HFF-Myc (cell line): ENCODE results near the gene EEF2KMT.
"Not testable (repeated sequence)": the region's sequence is repeated elsewhere in the genome, so short reads cannot be mapped to it uniquely, and the experiment has no call there.

ENCODE experiments used
- DNase-seq: peaks from one replicate; pipeline ENCODE4 v3.0.0-alpha.2; 2011; ENCODE audit warnings: low read depth; ENCODE audit errors: extremely low read depth
- H3K4me3 ChIP-seq: replicated peaks from 2 replicates; pipeline ENCODE4 v1.5.1; 2011; ENCODE audit warnings: low read depth, mild to moderate bottlenecking, control low read depth, low read length
- TF ChIP-seq, protein P1 (sequence below): IDR thresholded peaks from 2 replicates; pipeline ENCODE4 v1.5.1; 2012; ENCODE audit warnings: mild to moderate bottlenecking, low read depth, low read length, control low read depth; ENCODE audit errors: missing control alignments

Gene EEF2KMT

DNA sequence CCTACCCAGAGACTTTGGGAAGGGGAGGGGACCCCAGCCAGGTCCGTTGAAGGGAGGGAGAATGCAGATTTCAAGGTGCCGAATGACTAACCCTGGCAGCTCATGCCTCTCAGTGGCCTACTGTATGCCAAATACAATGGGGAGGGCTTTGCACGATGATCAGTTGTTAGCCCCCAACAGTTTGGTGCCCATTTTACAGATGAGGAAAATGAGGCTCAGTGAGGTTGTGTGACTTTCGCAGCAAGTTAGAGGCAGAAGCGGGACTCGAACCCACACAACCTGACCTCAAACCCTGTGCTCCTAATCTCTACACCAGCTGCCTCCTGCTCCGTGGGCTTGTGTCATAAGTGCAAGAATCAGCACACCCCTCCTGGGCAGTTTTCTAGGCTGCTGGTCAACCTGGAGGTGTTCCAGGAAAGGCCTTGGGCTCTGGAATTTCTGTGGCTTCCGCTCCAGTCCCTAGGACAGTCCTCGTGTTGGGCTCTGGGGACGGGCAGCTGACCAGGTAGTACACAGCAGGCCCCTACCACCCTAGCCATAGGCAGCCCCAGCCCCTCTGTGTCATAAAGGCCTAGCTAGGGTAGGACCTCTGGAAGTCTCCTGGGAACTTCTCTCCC is 52.0 kb downstream of the EEF2KMT start:
- DNase-seq, result no peak
- no peak overlapping the region for H3K4me3 ChIP-seq
- TF ChIP-seq, protein P1, sequence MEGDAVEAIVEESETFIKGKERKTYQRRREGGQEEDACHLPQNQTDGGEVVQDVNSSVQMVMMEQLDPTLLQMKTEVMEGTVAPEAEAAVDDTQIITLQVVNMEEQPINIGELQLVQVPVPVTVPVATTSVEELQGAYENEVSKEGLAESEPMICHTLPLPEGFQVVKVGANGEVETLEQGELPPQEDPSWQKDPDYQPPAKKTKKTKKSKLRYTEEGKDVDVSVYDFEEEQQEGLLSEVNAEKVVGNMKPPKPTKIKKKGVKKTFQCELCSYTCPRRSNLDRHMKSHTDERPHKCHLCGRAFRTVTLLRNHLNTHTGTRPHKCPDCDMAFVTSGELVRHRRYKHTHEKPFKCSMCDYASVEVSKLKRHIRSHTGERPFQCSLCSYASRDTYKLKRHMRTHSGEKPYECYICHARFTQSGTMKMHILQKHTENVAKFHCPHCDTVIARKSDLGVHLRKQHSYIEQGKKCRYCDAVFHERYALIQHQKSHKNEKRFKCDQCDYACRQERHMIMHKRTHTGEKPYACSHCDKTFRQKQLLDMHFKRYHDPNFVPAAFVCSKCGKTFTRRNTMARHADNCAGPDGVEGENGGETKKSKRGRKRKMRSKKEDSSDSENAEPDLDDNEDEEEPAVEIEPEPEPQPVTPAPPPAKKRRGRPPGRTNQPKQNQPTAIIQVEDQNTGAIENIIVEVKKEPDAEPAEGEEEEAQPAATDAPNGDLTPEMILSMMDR, result no peak

DNA sequence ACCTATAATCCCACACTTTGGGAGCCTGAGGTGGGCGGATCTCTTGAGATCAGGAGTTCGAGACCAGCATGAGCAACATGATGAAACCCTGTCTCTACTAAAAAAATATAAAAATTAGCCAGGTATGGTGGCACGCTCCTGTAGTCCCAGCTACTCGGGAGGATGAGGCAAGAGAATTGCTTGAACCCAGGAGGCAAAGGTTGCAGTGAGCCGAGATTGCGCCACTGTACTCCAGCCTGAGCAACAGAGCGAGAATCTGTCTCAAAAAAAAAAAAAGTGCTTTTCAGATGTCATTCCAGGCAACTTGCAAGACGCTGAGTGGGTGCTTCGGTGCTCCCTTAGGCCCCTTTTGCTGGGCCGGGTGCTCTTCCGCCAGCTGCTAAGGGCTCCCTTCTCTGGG is 53.0 kb downstream of the EEF2KMT start:
- H3K4me3 ChIP-seq, DNase-seq: not testable (repeated sequence)

DNA sequence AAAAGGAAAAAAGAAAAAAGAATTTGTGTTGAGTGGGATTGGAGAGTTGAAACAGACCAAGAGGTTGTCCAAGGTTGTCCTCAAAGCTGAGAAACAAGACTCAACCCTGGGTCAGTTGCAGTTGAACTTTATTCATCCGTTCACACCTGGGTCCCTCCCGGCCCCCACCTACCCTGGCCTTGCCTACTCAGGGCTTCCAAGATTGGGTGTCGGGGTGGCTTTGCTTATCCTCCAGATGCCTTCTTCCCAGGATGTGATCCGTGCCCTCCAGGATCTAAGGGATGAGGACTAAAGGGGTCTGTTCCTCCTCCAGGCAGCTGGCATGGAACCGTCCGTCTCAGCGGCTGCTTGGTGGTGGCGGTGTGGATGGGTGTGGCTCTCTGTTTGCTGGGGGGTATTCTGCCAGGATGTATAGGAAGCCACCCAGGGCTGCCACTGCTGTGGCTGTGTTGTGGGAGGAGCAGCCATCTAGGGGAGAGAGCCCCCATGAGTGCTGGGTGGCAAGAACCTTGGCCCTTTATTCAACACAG is 53.5 kb downstream of the EEF2KMT start:
- DNase-seq, result no peak
- no peak overlapping the region for H3K4me3 ChIP-seq
- TF ChIP-seq, protein P1, result no peak

DNA sequence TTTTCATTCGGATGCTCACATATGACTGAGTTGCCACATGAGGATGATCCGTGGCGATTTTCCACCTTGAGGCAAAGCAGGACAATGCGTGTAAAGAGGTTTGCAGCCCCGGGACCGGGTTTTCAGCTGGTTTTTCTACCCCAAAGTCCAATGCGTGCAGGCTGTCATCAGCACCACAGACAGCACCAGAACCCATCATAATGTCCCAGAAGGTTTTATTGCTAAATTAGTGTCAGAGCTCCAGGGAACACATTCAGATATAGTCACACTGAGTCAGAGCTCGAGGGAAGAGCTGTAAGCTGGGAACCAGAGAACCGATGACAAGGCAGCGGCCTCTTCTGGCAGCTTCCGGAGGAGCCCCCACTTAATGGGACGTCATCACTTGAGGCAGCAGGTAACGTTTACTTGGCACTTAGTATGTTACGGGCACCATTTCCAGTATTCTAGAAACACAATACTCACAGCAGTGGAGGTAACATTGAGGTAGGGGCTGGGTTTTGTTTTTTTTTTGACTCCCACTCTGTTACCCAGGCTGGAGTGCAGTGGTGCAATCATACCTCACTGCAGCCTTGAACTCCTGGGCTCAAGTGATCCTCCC is 54.9 kb downstream of the EEF2KMT start:
- H3K4me3 ChIP-seq, result no peak overlapping the region
- no peak for DNase-seq
- TF ChIP-seq, protein P1, result peak; percentile 3

DNA sequence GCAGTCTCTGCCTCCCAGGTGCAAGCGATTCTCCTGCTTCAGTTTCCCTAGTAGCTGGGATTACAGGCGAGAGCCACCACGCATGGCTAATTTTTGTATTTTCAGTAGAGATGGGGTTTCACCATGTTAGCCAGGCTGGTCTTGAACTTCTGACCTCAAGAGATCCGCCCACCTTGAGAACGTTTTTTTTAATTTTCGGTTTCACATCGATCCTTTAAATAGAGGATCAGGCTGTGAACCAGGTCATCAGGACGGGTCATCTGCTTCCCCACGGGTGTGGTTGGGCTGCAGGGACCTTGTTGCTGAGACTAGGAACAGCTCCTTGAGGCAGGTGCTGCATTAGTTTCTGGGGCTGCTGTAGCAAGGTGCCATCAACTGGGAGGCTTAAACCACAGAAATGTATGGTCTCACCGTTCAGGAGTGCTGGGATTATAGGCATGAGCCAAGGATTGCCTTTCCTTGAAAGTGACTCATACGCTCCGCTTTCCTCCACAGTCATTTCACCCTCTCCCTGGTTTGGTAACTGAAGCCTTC is 55.9 kb downstream of the EEF2KMT start:
- TF ChIP-seq, protein P1, result no peak
- no peak for DNase-seq
- no peak overlapping the region for H3K4me3 ChIP-seq

DNA sequence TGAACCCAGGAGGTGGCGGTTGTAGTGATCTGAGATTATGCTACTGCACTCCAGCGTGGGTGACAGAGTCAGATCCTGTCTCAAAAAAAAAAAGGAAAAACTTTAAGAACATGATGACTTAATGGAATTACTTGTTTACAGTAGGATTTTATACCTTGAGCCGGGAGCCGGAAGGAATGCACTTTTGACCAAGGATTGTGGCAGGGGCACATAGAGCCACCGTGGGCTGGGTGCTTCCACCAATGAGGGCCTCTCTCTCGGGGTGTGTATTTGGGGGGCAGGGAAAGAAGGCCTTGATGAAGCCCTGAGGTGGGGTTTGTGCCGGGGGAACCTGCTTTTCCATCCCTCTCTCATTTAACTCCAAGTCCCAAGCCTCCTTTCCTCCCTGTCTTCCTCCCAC is 57.1 kb downstream of the EEF2KMT start:
- TF ChIP-seq, protein P1, result no peak
- no peak overlapping the region for H3K4me3 ChIP-seq
- no peak for DNase-seq

DNA sequence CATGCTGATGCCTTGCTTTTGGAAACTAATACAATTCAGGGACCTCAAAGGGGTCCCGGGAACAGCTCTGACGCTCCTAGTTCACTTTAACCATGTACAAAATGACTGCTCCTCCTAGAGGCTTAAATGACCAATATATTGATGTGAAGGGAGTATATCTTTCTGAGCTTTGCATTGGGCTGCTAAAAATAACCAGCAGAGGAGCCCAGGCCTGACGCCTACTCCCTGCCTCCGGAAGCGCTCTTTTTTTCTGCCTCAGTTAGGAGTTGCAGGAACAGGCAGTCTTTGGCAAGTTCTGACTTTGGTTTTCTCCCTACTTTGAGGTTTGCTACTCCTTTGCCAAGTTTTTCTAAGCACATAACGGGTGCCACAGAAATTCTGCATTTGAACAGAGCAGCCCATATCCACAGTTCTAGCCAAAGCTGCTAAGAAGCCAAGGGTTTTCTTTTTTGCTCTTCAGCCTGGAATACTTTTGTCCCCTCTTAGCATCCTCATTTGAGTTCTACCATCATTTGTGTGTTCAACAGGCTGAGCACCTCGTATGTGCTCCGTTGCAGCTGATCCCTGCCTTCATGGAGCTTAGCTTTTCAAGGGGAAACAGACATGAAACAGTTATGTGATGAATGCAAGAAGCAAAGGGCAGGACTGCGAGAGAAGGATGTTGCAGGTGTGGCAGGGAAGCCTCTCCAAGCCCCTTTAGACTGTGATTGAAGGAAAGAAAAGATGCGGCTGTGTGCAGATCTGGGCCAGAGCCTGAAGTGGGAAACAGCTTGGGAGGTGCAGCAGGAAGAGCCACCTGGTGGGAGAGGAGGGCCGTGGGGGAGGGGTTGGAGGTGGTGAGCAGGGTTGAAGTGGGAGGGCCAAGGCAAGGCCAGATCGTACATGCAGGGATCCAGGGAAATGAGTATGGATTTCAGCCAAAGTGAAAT is 61.1 kb downstream of the EEF2KMT start:
- no peak for DNase-seq
- H3K4me3 ChIP-seq, result no peak overlapping the region
- TF ChIP-seq, protein P1, result no peak
